ENCODE results near the gene ANKRD11. TPM values are rescaled to one million over a fixed set of nuclear protein-coding genes. Genes with fewer than 3 reads are reported as not detected.
A peak's percentile ranks its signal among the peaks of the same experiment; 100 is the strongest.

Gene ANKRD11
- polyA plus RNA-seq, 3 donors = 3.2 to 62.4 (median 5.4) TPM

DNA sequence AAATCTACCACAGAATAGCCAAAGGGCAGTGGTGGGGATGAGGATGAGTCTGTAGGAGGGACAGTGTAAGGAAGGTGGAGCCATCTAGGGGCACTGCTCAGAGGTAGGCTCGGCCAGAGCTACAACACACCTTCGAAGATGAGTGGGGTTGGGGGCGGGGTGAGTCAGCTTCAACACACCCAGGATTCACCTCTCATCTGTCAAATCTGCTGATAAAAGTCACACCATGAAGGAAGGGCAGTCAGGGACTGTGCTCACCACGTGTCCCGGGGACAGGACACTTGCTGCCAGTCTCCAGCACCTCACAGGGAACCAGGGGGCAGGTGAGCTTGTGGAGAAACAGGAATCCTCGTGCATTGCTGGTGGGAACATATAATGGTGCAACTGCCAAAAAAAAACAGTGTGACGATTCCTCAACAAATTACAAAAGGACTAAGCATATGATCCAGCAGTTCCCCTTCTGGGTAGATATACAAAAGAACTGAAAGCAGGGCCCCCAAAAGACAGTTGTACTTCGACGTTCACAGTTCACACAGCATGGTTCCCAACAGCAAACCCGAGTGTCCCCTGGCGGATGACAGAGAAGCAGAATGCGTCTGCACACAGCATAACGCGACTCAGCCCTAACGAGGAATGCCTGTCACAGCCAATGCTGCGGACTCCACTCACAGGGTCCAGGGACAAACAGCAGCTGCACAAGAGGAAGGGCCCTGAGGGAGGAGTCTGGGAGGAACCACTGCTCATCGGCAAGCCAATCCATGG lies 133.1 kb downstream of the ANKRD11 start:
- H3K9ac ChIP-seq (ENCODE audit: insufficient read depth, low read length, poor library complexity, severe bottlenecking) = peak overlapping the region; percentile 16
- Mint-ChIP-seq H3K4me3 (peak overlapping the region; percentile 69 to 84), H3K27me3 (ENCODE audit: low read depth in 3 of 3) (peaks cover 0 to 6% (median 0%) of the 10 kb centered on the region in 3 donors), H3K36me3 (peaks cover 29 to 47% of the 10 kb centered on the region in 2 donors), H3K27ac (peak overlapping the region; percentile 90 to 97 (median 93)), H3K9me3 (no peaks in the 10 kb centered on the region), H3K4me1 (peaks cover 83% of the 10 kb centered on the region)
- WGBS (ENCODE audit: insufficient coverage) = 5% methylated on average over 9 of the region's 17 CpGs
- no peaks in the 10 kb centered on the region for H3K9me3 ChIP-seq (replicated peaks in 1 of 2; ENCODE audit: control insufficient read depth in 1 of 2, insufficient read depth in 1 of 2, low read length in 2 of 2)
- H4K20me1 ChIP-seq (ENCODE audit: insufficient read depth, low read length) = peaks cover 100% of the 10 kb centered on the region
- peaks cover 69 to 82% of the 10 kb centered on the region in 2 donors for H3K4me1 ChIP-seq (ENCODE audit: control insufficient read depth in 1 of 2, insufficient read depth in 2 of 2, low read length in 2 of 2)
- peaks cover 2 to 15% of the 10 kb centered on the region in 2 donors for H3K36me3 ChIP-seq (replicated peaks in 1 of 2; ENCODE audit: control insufficient read depth in 1 of 2, insufficient read depth in 2 of 2, low read length in 2 of 2)
- TF ChIP-seq, protein P1, sequence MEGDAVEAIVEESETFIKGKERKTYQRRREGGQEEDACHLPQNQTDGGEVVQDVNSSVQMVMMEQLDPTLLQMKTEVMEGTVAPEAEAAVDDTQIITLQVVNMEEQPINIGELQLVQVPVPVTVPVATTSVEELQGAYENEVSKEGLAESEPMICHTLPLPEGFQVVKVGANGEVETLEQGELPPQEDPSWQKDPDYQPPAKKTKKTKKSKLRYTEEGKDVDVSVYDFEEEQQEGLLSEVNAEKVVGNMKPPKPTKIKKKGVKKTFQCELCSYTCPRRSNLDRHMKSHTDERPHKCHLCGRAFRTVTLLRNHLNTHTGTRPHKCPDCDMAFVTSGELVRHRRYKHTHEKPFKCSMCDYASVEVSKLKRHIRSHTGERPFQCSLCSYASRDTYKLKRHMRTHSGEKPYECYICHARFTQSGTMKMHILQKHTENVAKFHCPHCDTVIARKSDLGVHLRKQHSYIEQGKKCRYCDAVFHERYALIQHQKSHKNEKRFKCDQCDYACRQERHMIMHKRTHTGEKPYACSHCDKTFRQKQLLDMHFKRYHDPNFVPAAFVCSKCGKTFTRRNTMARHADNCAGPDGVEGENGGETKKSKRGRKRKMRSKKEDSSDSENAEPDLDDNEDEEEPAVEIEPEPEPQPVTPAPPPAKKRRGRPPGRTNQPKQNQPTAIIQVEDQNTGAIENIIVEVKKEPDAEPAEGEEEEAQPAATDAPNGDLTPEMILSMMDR (IDR thresholded peaks at IDR 0.05) = peak; percentile 11
- intact Hi-C loops (cut with micrococcal nuclease) = loop anchor here in 1 of 2 donors (5.0 kb wide), 1 partner anchor 130 kb away; no protein-coding TSS in a partner anchor
- peak overlapping the region; percentile 61 for H3K4me2 ChIP-seq (replicated peaks; ENCODE audit: extremely low read depth, low read length, poor library complexity, severe bottlenecking)
- H3K4me3 ChIP-seq (replicated peaks in 1 of 3; ENCODE audit: low read depth in 2 of 3, low read length in 3 of 3) = peak overlapping the region in 1 of 3 experiments; percentile 38
- H3K27ac ChIP-seq (ENCODE audit: low read depth in 1 of 2, low read length in 2 of 2) = peak overlapping the region; percentile 67 to 79
- no peak overlapping the region for H2AFZ ChIP-seq (ENCODE audit: insufficient read depth, low read depth, low read length, poor library complexity, severe bottlenecking)
- peaks cover 99% of the 10 kb centered on the region for H3K79me2 ChIP-seq (ENCODE audit: insufficient read depth, low read length)
- DNase-seq = peak; percentile 55 to 69 (median 63)
- H3K27me3 ChIP-seq (ENCODE audit: control insufficient read depth in 2 of 2, insufficient read depth in 2 of 2, low read length in 2 of 2) = no peaks in the 10 kb centered on the region

- Histone ChIP-seq H3K9me3 (replicated peaks in 1 of 2; ENCODE audit: control insufficient read depth in 1 of 2, insufficient read depth in 1 of 2, low read length in 2 of 2) (no peaks in the 10 kb centered on the region), H3K4me1 (ENCODE audit: control insufficient read depth in 1 of 2, insufficient read depth in 2 of 2, low read length in 2 of 2) (peaks cover 54 to 69% of the 10 kb centered on the region in 2 donors), H3K36me3 (replicated peaks in 1 of 2; ENCODE audit: control insufficient read depth in 1 of 2, insufficient read depth in 2 of 2, low read length in 2 of 2) (peaks cover 6 to 28% of the 10 kb centered on the region in 2 donors), H3K27me3 (ENCODE audit: control insufficient read depth in 2 of 2, insufficient read depth in 2 of 2, low read length in 2 of 2) (no peaks in the 10 kb centered on the region), H2AFZ (ENCODE audit: insufficient read depth, low read depth, low read length, poor library complexity, severe bottlenecking) (no peak overlapping the region), H4K20me1 (ENCODE audit: insufficient read depth, low read length) (peaks cover 100% of the 10 kb centered on the region), H3K4me3 (replicated peaks in 1 of 3; ENCODE audit: low read depth in 2 of 3, low read length in 3 of 3) (no peak overlapping the region), H3K27ac (ENCODE audit: low read depth in 1 of 2, low read length in 2 of 2) (peak overlapping the region in 1 of 2 donors; percentile 71), H3K4me2 (replicated peaks; ENCODE audit: extremely low read depth, low read length, poor library complexity, severe bottlenecking) (no peak overlapping the region), H3K79me2 (ENCODE audit: insufficient read depth, low read length) (peaks cover 100% of the 10 kb centered on the region), H3K9ac (ENCODE audit: insufficient read depth, low read length, poor library complexity, severe bottlenecking) (no peak overlapping the region)
- peak overlapping the region in 6 of 7 donors; percentile 0 to 76 (median 20) for H3K27ac Mint-ChIP-seq
- peaks cover 0 to 6% (median 0%) of the 10 kb centered on the region in 3 donors for H3K27me3 Mint-ChIP-seq (ENCODE audit: low read depth in 3 of 3)
- 94% methylated on average over 15 of the region's 16 CpGs for WGBS (ENCODE audit: insufficient coverage)
- H3K4me3 Mint-ChIP-seq = no peak overlapping the region
- H3K4me1 Mint-ChIP-seq = peaks cover 70% of the 10 kb centered on the region
- TF ChIP-seq, protein P1 (IDR thresholded peaks at IDR 0.05) = no peak
- H3K36me3 Mint-ChIP-seq = peaks cover 33 to 55% of the 10 kb centered on the region in 2 donors
- no peak for DNase-seq
- no peaks in the 10 kb centered on the region for H3K9me3 Mint-ChIP-seq
- intact Hi-C loops (cut with micrococcal nuclease) = loop anchor here in 1 of 2 donors (5.0 kb wide), 1 partner anchor 132 kb away; no protein-coding TSS in a partner anchor
Measured at GRCh38 chr16:89355686-89356085, 134.7 kb downstream of the ANKRD11 start.

All from CD14-positive monocyte (primary cell).